Measurements from ENCODE around the gene BCAP31.
"Not testable (repeated sequence)": the region's sequence is repeated elsewhere in the genome, so short reads cannot be mapped to it uniquely, and the experiment has no call there.

BCAP31 gene

GRCh38 chrX:153694256-153694655 lies 29.9 kb downstream of the BCAP31 start:
- not testable (repeated sequence) for DNase-seq (ENCODE audit: low read depth)

GRCh38 chrX:153693216-153694086 lies 30.7 kb downstream of the BCAP31 start:
- no peak for DNase-seq (ENCODE audit: low read depth)

GRCh38 chrX:153692611-153693156 lies 31.5 kb downstream of the BCAP31 start:
- no peak for DNase-seq (ENCODE audit: low read depth)

GRCh38 chrX:153692003-153692402 lies 32.2 kb downstream of the BCAP31 start:
- DNase-seq (ENCODE audit: low read depth): no peak

- not testable (repeated sequence) for DNase-seq (ENCODE audit: low read depth)
Observed at GRCh38 chrX:153691032-153691827, 33.0 kb downstream of the BCAP31 start.

- no peak for DNase-seq (ENCODE audit: low read depth)
Observed at GRCh38 chrX:153690466-153690865, 33.7 kb downstream of the BCAP31 start.

- DNase-seq (ENCODE audit: low read depth): no peak
Observed at GRCh38 chrX:153689654-153690465, 34.3 kb downstream of the BCAP31 start.

GRCh38 chrX:153688911-153689590 lies 35.1 kb downstream of the BCAP31 start:
- no peak for DNase-seq (ENCODE audit: low read depth)

GRCh38 chrX:153688506-153688905 lies 35.7 kb downstream of the BCAP31 start:
- DNase-seq (ENCODE audit: low read depth): no peak

GRCh38 chrX:153688071-153688470 lies 36.1 kb downstream of the BCAP31 start:
- no peak for DNase-seq (ENCODE audit: low read depth)

GRCh38 chrX:153687121-153688039 lies 36.8 kb downstream of the BCAP31 start, which contains the start of gene SLC6A8:
TSS of gene SLC6A8 (plus strand) at chrX:153687926. CDS start at chrX:153688575, 649 bp downstream.
- no peak for DNase-seq (ENCODE audit: low read depth)

- no peak for DNase-seq (ENCODE audit: low read depth)
Observed at GRCh38 chrX:153686711-153687110, 37.5 kb downstream of the BCAP31 start.

GRCh38 chrX:153685751-153686696 lies 38.2 kb downstream of the BCAP31 start:
- DNase-seq (ENCODE audit: low read depth): no peak

- no peak for DNase-seq (ENCODE audit: low read depth)
Observed at GRCh38 chrX:153685156-153685536, 39.0 kb downstream of the BCAP31 start.

- DNase-seq (ENCODE audit: low read depth): no peak
Observed at GRCh38 chrX:153684467-153685155, 39.6 kb downstream of the BCAP31 start.

GRCh38 chrX:153683486-153683885 lies 40.7 kb downstream of the BCAP31 start:
- not testable (repeated sequence) for DNase-seq (ENCODE audit: low read depth)

- no peak for DNase-seq (ENCODE audit: low read depth)
Observed at GRCh38 chrX:153681175-153681574, 43.0 kb downstream of the BCAP31 start.

GRCh38 chrX:153674219-153674851 lies 49.9 kb downstream of the BCAP31 start:
- DNase-seq (ENCODE audit: low read depth): no peak
